ENCODE data around the gene GSTO2.

DNA sequence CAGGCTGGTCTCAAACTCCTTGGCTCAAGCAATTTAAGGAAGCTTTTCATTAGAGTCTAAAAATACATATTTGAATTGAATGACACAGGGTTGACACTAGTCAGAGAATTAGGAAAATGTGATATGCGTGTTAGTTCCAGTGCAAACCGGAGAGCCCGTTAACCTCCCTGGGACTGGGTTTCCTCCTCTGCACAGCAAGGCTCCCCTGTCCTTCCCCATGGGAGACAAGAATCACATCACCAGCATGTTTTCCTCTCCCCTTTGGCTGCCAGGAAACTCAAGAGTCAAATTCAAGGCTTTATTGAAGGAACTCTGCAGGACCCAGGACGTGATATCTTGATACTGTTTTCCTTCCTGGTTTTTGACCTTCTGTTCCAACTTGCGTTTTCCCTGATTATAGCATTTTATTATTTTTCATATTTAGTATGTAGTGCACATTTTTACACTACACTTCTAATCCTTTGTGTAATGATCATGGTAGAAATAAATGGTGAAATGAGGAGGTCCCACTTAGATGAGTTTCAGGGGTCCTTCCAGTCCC is 24.9 kb downstream of the GSTO2 start:
- TF ChIP-seq, protein P1, sequence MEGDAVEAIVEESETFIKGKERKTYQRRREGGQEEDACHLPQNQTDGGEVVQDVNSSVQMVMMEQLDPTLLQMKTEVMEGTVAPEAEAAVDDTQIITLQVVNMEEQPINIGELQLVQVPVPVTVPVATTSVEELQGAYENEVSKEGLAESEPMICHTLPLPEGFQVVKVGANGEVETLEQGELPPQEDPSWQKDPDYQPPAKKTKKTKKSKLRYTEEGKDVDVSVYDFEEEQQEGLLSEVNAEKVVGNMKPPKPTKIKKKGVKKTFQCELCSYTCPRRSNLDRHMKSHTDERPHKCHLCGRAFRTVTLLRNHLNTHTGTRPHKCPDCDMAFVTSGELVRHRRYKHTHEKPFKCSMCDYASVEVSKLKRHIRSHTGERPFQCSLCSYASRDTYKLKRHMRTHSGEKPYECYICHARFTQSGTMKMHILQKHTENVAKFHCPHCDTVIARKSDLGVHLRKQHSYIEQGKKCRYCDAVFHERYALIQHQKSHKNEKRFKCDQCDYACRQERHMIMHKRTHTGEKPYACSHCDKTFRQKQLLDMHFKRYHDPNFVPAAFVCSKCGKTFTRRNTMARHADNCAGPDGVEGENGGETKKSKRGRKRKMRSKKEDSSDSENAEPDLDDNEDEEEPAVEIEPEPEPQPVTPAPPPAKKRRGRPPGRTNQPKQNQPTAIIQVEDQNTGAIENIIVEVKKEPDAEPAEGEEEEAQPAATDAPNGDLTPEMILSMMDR (conservative IDR thresholded peaks at IDR 0.05), result no peak
- TF ChIP-seq ZFX (IDR thresholded peaks at IDR 0.05), result no peak
